NT2/D1 (cell line): Measurements from ENCODE around the gene GAS2L3.
"Not testable (repeated sequence)": the region's sequence is repeated elsewhere in the genome, so short reads cannot be mapped to it uniquely, and the experiment has no call there.

Source experiments
- DNase-seq: peaks from one replicate; pipeline ENCODE4 v3.0.0-alpha.2; 2011; ENCODE audit warnings: low read depth, low spot score
- H3K27me3 ChIP-seq: 2 replicates; pipeline ENCODE4 v1.6.0; 2011; ENCODE audit warnings: mild to moderate bottlenecking; ENCODE audit not compliant: insufficient read length, insufficient read depth
- H3K36me3 ChIP-seq: 2 replicates; pipeline ENCODE4 v1.6.1; 2011; ENCODE audit warnings: mild to moderate bottlenecking, low read length, mixed read lengths; ENCODE audit not compliant: insufficient read depth, insufficient read length
- H3K4me1 ChIP-seq: 2 replicates; pipeline ENCODE4 v1.5.1; 2011; ENCODE audit not compliant: insufficient read depth, insufficient read length
- H3K4me3 ChIP-seq: 2 replicates; pipeline ENCODE4 v1.5.1; 2011; ENCODE audit warnings: low read depth; ENCODE audit not compliant: insufficient read length
- H3K9ac ChIP-seq: 2 replicates; pipeline ENCODE4 v1.6.0; 2011; ENCODE audit warnings: low read depth; ENCODE audit not compliant: insufficient read length
- H3K9me3 ChIP-seq: 2 replicates; pipeline ENCODE4 v1.5.1; 2011; ENCODE audit warnings: mild to moderate bottlenecking, low read length; ENCODE audit not compliant: insufficient read depth
- SUZ12 ChIP-seq: IDR thresholded peaks from 2 replicates; pipeline ENCODE4 v1.6.1; 2011; ENCODE audit not compliant: insufficient read length, insufficient read depth; ENCODE audit errors: extremely low read depth
- YY1 ChIP-seq: IDR thresholded peaks from 2 replicates; pipeline ENCODE4 v1.6.1; 2011; ENCODE audit not compliant: insufficient read length, insufficient read depth
- ZNF274 ChIP-seq: IDR thresholded peaks from 2 replicates; pipeline ENCODE4 v1.6.1; 2011; ENCODE audit warnings: mild to moderate bottlenecking, low read depth, low read length

The GAS2L3 gene

GRCh38 chr12:100576331-100577036 is 3.0 kb downstream of the GAS2L3 start:
- no peak for DNase-seq
- Histone ChIP-seq H3K27me3 (peaks cover 17% of the 10 kb centered on the region), H3K9me3 (peaks cover 3% of the 10 kb centered on the region), H3K4me1 (no peaks in the 10 kb centered on the region), H3K36me3 (no peaks in the 10 kb centered on the region), H3K9ac (no peak overlapping the region), H3K4me3 (no peak overlapping the region)
- TF ChIP-seq ZNF274 (no peak), SUZ12 (no peak), YY1 (no peak)

- TF ChIP-seq YY1, result no peak
- TF ChIP-seq SUZ12, result no peak
- TF ChIP-seq ZNF274, result no peak
- no peaks in the 10 kb centered on the region for H3K36me3 ChIP-seq
- H3K4me1 ChIP-seq, result no peaks in the 10 kb centered on the region
- no peak for DNase-seq
- H3K9me3 ChIP-seq, result peaks cover 17% of the 10 kb centered on the region
- no peak overlapping the region for H3K4me3 ChIP-seq
- no peak overlapping the region for H3K9ac ChIP-seq
- no peaks in the 10 kb centered on the region for H3K27me3 ChIP-seq
These were observed 5.4 kb downstream of the GAS2L3 start for GRCh38 chr12:100578923-100579322.

- Histone ChIP-seq H3K4me1 (no peaks in the 10 kb centered on the region), H3K9me3 (peaks cover 17% of the 10 kb centered on the region), H3K27me3 (no peaks in the 10 kb centered on the region), H3K36me3 (no peaks in the 10 kb centered on the region), H3K9ac (no peak overlapping the region), H3K4me3 (no peak overlapping the region)
- TF ChIP-seq SUZ12, result no peak
- TF ChIP-seq YY1, result no peak
- TF ChIP-seq ZNF274, result no peak
- no peak for DNase-seq
These were observed 6.4 kb downstream of the GAS2L3 start for GRCh38 chr12:100579844-100580243.

- Histone ChIP-seq H3K9me3 (peaks cover 17% of the 10 kb centered on the region), H3K27me3 (no peaks in the 10 kb centered on the region), H3K36me3 (no peaks in the 10 kb centered on the region), H3K4me3 (no peak overlapping the region), H3K4me1 (no peaks in the 10 kb centered on the region), H3K9ac (no peak overlapping the region)
- no peak for DNase-seq
- TF ChIP-seq ZNF274, result no peak
- TF ChIP-seq SUZ12, result no peak
- TF ChIP-seq YY1, result no peak
These were observed 10.8 kb downstream of the GAS2L3 start for GRCh38 chr12:100584256-100584655.

GRCh38 chr12:100591979-100592378 is 18.5 kb downstream of the GAS2L3 start:
- no peak overlapping the region for H3K9ac ChIP-seq
- H3K4me3 ChIP-seq, result no peak overlapping the region
- H3K9me3 ChIP-seq, result no peaks in the 10 kb centered on the region; the same call in 1 of the 2 replicates
- no peaks in the 10 kb centered on the region for H3K36me3 ChIP-seq
- TF ChIP-seq YY1 (no peak), SUZ12 (no peak), ZNF274 (no peak)
- H3K4me1 ChIP-seq, result no peaks in the 10 kb centered on the region
- no peaks in the 10 kb centered on the region for H3K27me3 ChIP-seq
- DNase-seq, result no peak

- no peaks in the 10 kb centered on the region for H3K36me3 ChIP-seq
- no peak overlapping the region for H3K4me3 ChIP-seq
- no peaks in the 10 kb centered on the region for H3K4me1 ChIP-seq
- no peaks in the 10 kb centered on the region for H3K9me3 ChIP-seq
- H3K9ac ChIP-seq, result no peak overlapping the region
- no peaks in the 10 kb centered on the region for H3K27me3 ChIP-seq
- TF ChIP-seq YY1 (no peak), SUZ12 (no peak), ZNF274 (no peak)
- no peak for DNase-seq
These were observed 20.0 kb downstream of the GAS2L3 start for GRCh38 chr12:100593490-100593889.

GRCh38 chr12:100601626-100602025 is 28.1 kb downstream of the GAS2L3 start:
- Histone ChIP-seq H3K9me3 (no peaks in the 10 kb centered on the region), H3K36me3 (no peaks in the 10 kb centered on the region)
- DNase-seq, result no peak

GRCh38 chr12:100602997-100603396 is 29.5 kb downstream of the GAS2L3 start:
- H3K4me1 ChIP-seq, H3K9ac ChIP-seq, H3K36me3 ChIP-seq: not testable (repeated sequence)

More at GRCh38 chr12:100601626-100602025, 28.1 kb downstream of the GAS2L3 start:
- H3K27me3 ChIP-seq, result no peaks in the 10 kb centered on the region
- H3K4me3 ChIP-seq, result no peak overlapping the region
- no peak for TF ChIP-seq YY1
- no peak for TF ChIP-seq SUZ12
- TF ChIP-seq ZNF274, result no peak
- H3K4me1 ChIP-seq, result no peaks in the 10 kb centered on the region
- H3K9ac ChIP-seq, result no peak overlapping the region

More at GRCh38 chr12:100602997-100603396, 29.5 kb downstream of the GAS2L3 start:
- not testable (repeated sequence) for H3K9me3 ChIP-seq, H3K27me3 ChIP-seq, H3K4me3 ChIP-seq, DNase-seq
